Nephron progenitor cell (in vitro differentiated cells): ENCODE measurements around the gene SLC25A34.

Experiments
- DNase-seq: peaks from one replicate; pipeline ENCODE4 v3.0.0; 2021
- H3K27ac Mint-ChIP-seq: 2 replicates; pipeline ENCODE4 v1.8.0; 2021; ENCODE audit warnings: mild to moderate bottlenecking, moderate library complexity, mixed read lengths
- H3K27me3 Mint-ChIP-seq: 2 replicates; pipeline ENCODE4 v1.8.0; 2021; ENCODE audit warnings: mild to moderate bottlenecking, low read depth, mixed read lengths; ENCODE audit not compliant: poor library complexity
- H3K36me3 Mint-ChIP-seq: 2 replicates; pipeline ENCODE4 v1.8.0; 2021; ENCODE audit warnings: low read depth, mixed read lengths
- H3K4me1 Mint-ChIP-seq: 2 replicates; pipeline ENCODE4 v1.8.0; 2021; ENCODE audit warnings: mixed read lengths
- H3K4me3 Mint-ChIP-seq: 2 replicates; pipeline ENCODE4 v1.8.0; 2021; ENCODE audit warnings: mild to moderate bottlenecking, moderate library complexity, mixed read lengths
- H3K9me3 Mint-ChIP-seq: 2 replicates; pipeline ENCODE4 v1.8.0; 2021; ENCODE audit warnings: mild to moderate bottlenecking, moderate library complexity, mixed read lengths
- CTCF ChIP-seq: fragments of 200-600 bp; sonication (generic); IDR thresholded peaks from 2 replicates; pipeline ENCODE4 v1.5.0; 2021; ENCODE audit warnings: antibody characterized with exemption

Gene SLC25A34

GRCh38 chr1:15736038-15736891 lies at the start of gene SLC25A34:
Gene SLC25A34 (plus strand): TSS chr1:15736258. CDS start chr1:15736486, 228 bp downstream.
- no peak within 1 kb of the TSS for H3K27ac Mint-ChIP-seq
- no peaks in the 10 kb centered on the region for H3K9me3 Mint-ChIP-seq
- H3K27me3 Mint-ChIP-seq = peaks cover 2% of the 10 kb centered on the region
- no peaks in the 10 kb centered on the region for H3K36me3 Mint-ChIP-seq
- TF ChIP-seq CTCF = no peak
- no peak within 1 kb of the TSS for H3K4me3 Mint-ChIP-seq
- peaks cover 16% of the 10 kb centered on the region for H3K4me1 Mint-ChIP-seq
- no peak for DNase-seq

GRCh38 chr1:15687446-15687845 lies 48.6 kb upstream of the SLC25A34 start:
- H3K36me3 Mint-ChIP-seq = peaks cover 32% of the 10 kb centered on the region
- TF ChIP-seq CTCF = no peak
- H3K27ac Mint-ChIP-seq = no peak overlapping the region
- H3K27me3 Mint-ChIP-seq = no peaks in the 10 kb centered on the region
- DNase-seq = no peak
- H3K9me3 Mint-ChIP-seq = peaks cover 6% of the 10 kb centered on the region
- H3K4me3 Mint-ChIP-seq = no peak overlapping the region
- H3K4me1 Mint-ChIP-seq = peaks cover 29% of the 10 kb centered on the region

- H3K36me3 Mint-ChIP-seq = peaks cover 43% of the 10 kb centered on the region
- no peak overlapping the region for H3K4me3 Mint-ChIP-seq
- H3K4me1 Mint-ChIP-seq = peaks cover 17% of the 10 kb centered on the region
- peaks cover 6% of the 10 kb centered on the region for H3K9me3 Mint-ChIP-seq
- no peak for DNase-seq
- no peaks in the 10 kb centered on the region for H3K27me3 Mint-ChIP-seq
- TF ChIP-seq CTCF = no peak
- no peak overlapping the region for H3K27ac Mint-ChIP-seq
These were observed 45.7 kb upstream of the SLC25A34 start for GRCh38 chr1:15690317-15690716.

GRCh38 chr1:15691434-15692032 lies 44.5 kb upstream of the SLC25A34 start:
- peaks cover 6% of the 10 kb centered on the region for H3K9me3 Mint-ChIP-seq
- H3K27ac Mint-ChIP-seq = peak overlapping the region; percentile 79
- TF ChIP-seq CTCF = no peak
- no peak overlapping the region for H3K4me3 Mint-ChIP-seq
- peaks cover 9% of the 10 kb centered on the region for H3K4me1 Mint-ChIP-seq
- peaks cover 43% of the 10 kb centered on the region for H3K36me3 Mint-ChIP-seq
- no peaks in the 10 kb centered on the region for H3K27me3 Mint-ChIP-seq
- no peak for DNase-seq

DNA sequence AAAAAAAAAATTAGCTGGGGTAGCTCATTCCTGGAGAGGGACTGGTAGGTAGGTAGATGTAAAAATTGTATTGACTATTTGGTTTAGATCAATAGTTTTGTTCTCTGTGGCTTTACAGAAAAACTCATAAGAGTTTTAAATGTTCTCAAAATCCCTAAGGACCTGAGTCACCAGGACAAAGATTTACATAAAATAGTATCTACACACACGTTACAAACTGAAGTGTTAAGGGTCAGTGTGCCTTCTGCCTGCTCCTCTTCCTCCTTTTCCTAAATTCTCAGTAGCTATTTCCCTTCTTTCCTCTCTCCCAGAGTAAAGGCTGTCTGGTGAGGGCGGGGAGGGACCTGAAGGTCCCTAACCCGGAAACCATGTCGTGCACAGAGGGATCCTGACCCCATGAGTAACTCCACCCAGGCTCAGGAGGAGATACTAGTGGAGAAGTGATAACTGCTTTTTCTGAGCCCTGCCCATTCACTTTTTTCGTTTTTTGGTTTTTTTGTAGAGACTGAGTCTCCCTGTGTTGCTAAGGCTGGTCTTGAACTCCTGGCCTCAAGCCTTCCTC lies 43.9 kb upstream of the SLC25A34 start:
- no peak for DNase-seq
- no peak for TF ChIP-seq CTCF
- Mint-ChIP-seq H3K4me1 (peaks cover 11% of the 10 kb centered on the region), H3K36me3 (peaks cover 43% of the 10 kb centered on the region), H3K4me3 (no peak overlapping the region), H3K27ac (peak overlapping the region; percentile 79), H3K27me3 (no peaks in the 10 kb centered on the region), H3K9me3 (peaks cover 6% of the 10 kb centered on the region)
